ENCODE data around the gene FAM98C.

The FAM98C gene

DNA sequence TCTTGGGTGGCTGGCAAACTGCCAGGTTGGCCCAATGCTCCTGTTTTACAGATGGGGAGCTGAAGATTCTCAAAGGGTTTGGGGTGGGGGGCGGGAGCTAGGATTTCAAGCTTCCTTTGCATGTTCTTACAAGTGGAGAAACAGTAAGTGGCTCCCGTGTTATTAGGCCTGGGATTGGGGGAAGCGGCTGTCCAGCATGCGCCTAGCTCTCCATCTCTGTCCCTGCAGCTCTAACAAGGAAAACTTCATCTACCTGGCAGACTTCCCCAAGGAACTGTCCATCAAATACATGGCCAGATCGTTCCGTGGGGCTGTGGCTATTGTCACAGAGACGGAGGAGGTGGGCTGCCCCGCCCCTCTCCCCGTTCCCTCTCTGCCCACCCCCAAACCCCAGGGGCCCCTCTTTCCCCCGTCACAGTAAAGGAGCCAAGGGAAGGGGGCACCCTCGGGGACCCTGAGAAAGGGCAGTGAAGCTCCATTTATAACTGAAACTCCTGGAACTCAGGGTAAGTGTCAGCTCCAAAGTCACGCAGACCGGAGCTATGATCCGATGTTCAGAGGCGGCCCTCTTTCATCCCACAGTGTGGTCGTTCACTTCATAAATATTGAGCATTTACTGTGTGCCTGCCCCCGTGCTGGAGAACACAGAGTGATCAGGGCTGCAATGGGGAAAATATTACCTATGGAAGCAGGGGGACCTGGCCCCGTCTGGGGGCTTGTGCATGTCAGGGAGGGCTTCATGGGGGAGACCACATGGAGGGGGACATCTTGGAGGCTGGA, 43.5 kb upstream of the FAM98C start:
- Histone ChIP-seq H3K9ac (ENCODE audit: low read length) (no peak overlapping the region), H3K27me3 (ENCODE audit: insufficient read depth, low read length) (peaks cover 10% of the 10 kb centered on the region; the same call in 1 of the 2 replicates), H3K9me2 (ENCODE audit: low read depth, low read length) (no peaks in the 10 kb centered on the region)

GRCh38 chr19:38360351-38360750, 42.5 kb upstream of the FAM98C start:
- Histone ChIP-seq H3K9ac (ENCODE audit: low read length) (no peak overlapping the region), H3K9me2 (ENCODE audit: low read depth, low read length) (no peaks in the 10 kb centered on the region), H3F3A (ENCODE audit: insufficient read depth, low read length) (no peaks in the 10 kb centered on the region), H3K4me1 (ENCODE audit: insufficient read depth, low read length, severe bottlenecking) (peaks cover 8% of the 10 kb centered on the region), H3K27me3 (ENCODE audit: insufficient read depth, low read length) (peaks cover 6% of the 10 kb centered on the region; the same call in 1 of the 2 replicates), H3K27ac (ENCODE audit: low read depth, low read length, poor library complexity, severe bottlenecking) (no peak overlapping the region), H3K4me2 (ENCODE audit: low read length) (no peak overlapping the region), H3K4me3 (ENCODE audit: low read depth, low read length, poor library complexity, severe bottlenecking) (no peak overlapping the region), H3K9me3 (ENCODE audit: low read length) (no peaks in the 10 kb centered on the region), H3K36me3 (ENCODE audit: insufficient read depth, low read length) (no peaks in the 10 kb centered on the region), H3K79me2 (ENCODE audit: insufficient read depth, low read length) (no peaks in the 10 kb centered on the region), H2AFZ (ENCODE audit: low read length) (no peak overlapping the region), H4K20me1 (ENCODE audit: insufficient read depth, low read length) (no peaks in the 10 kb centered on the region)
- TF ChIP-seq CTCF (IDR thresholded peaks at IDR 0.05; ENCODE audit: low read length), result no peak
- TF ChIP-seq EZH2 (IDR thresholded peaks at IDR 0.05; ENCODE audit: borderline replicate concordance, low read length), result no peak

More for the DNA sequence above, 43.5 kb upstream of the FAM98C start:
- Histone ChIP-seq H3K79me2 (ENCODE audit: insufficient read depth, low read length) (no peaks in the 10 kb centered on the region), H3F3A (ENCODE audit: insufficient read depth, low read length) (no peaks in the 10 kb centered on the region), H4K20me1 (ENCODE audit: insufficient read depth, low read length) (no peaks in the 10 kb centered on the region), H3K9me3 (ENCODE audit: low read length) (no peaks in the 10 kb centered on the region), H3K4me1 (ENCODE audit: insufficient read depth, low read length, severe bottlenecking) (peaks cover 8% of the 10 kb centered on the region), H3K4me3 (ENCODE audit: low read depth, low read length, poor library complexity, severe bottlenecking) (no peak overlapping the region), H2AFZ (ENCODE audit: low read length) (no peak overlapping the region), H3K36me3 (ENCODE audit: insufficient read depth, low read length) (no peaks in the 10 kb centered on the region), H3K27ac (ENCODE audit: low read depth, low read length, poor library complexity, severe bottlenecking) (no peak overlapping the region), H3K4me2 (ENCODE audit: low read length) (no peak overlapping the region)
- TF ChIP-seq EZH2 (IDR thresholded peaks at IDR 0.05; ENCODE audit: borderline replicate concordance, low read length) (no peak), CTCF (IDR thresholded peaks at IDR 0.05; ENCODE audit: low read length) (no peak)

GRCh38 chr19:38360839-38361631, 41.9 kb upstream of the FAM98C start:
- Histone ChIP-seq H3K79me2 (ENCODE audit: insufficient read depth, low read length) (no peaks in the 10 kb centered on the region), H3K9me3 (ENCODE audit: low read length) (no peaks in the 10 kb centered on the region), H3K27ac (ENCODE audit: low read depth, low read length, poor library complexity, severe bottlenecking) (no peak overlapping the region), H2AFZ (ENCODE audit: low read length) (no peak overlapping the region), H3K9ac (ENCODE audit: low read length) (no peak overlapping the region), H3K4me2 (ENCODE audit: low read length) (peak overlapping the region; percentile 95), H3K27me3 (ENCODE audit: insufficient read depth, low read length) (peaks cover 6% of the 10 kb centered on the region; the same call in 1 of the 2 replicates), H4K20me1 (ENCODE audit: insufficient read depth, low read length) (no peaks in the 10 kb centered on the region), H3F3A (ENCODE audit: insufficient read depth, low read length) (no peaks in the 10 kb centered on the region), H3K4me3 (ENCODE audit: low read depth, low read length, poor library complexity, severe bottlenecking) (peak overlapping the region; percentile 72), H3K36me3 (ENCODE audit: insufficient read depth, low read length) (no peaks in the 10 kb centered on the region), H3K4me1 (ENCODE audit: insufficient read depth, low read length, severe bottlenecking) (peaks cover 8% of the 10 kb centered on the region), H3K9me2 (ENCODE audit: low read depth, low read length) (no peaks in the 10 kb centered on the region)
- TF ChIP-seq CTCF (IDR thresholded peaks at IDR 0.05; ENCODE audit: low read length) (no peak), EZH2 (IDR thresholded peaks at IDR 0.05; ENCODE audit: borderline replicate concordance, low read length) (no peak)
